IMR-90 (cell line): Measurements from ENCODE around the gene RYR2. TPM values are rescaled to one million over a fixed set of nuclear protein-coding genes. Genes with fewer than 3 reads are reported as not detected.

Experiments used
- ATAC-seq: fragments of 200-7000 bp; cut with Tn5 transposase; 2 replicates; pipeline ENCODE4 v1.9.1; 2020; ENCODE audit warnings: low read depth, mild to moderate bottlenecking, moderate library complexity
- BruUV-seq: library from RNA; stranded (reverse); fragments of 400-500 nt; replicated peaks from 2 replicates; lab custom pipeline; 2021; lab: Mats Ljungman, UMichigan
- CTCF ChIA-PET: fragments of 300-600 bp; formaldehyde crosslinking; extraction: SDS; loops from one replicate; lab custom pipeline; 2021; ENCODE audit warnings: antibody characterized with exemption; lab: Yijun Ruan, JAX
- POLR2A ChIA-PET: fragments of 300-600 bp; sonication (Branson Sonifier 250); formaldehyde crosslinking; loops from one replicate; lab custom pipeline; 2022; ENCODE audit warnings: antibody characterized with exemption; ENCODE audit not compliant: unreplicated experiment; lab: Charles Lee
- DNase-seq: peaks from one replicate; pipeline ENCODE4 v3.0.0; 2013
- H2AFZ ChIP-seq: replicated peaks from 2 replicates; pipeline ENCODE3; 2013; ENCODE audit warnings: low read length, mild to moderate bottlenecking; ENCODE audit not compliant: poor library complexity
- H2AK5ac ChIP-seq: 2 replicates; pipeline ENCODE4 v1.6.1; 2013; ENCODE audit warnings: low read depth, low read length, inconsistent platforms
- H2AK9ac ChIP-seq: replicated peaks from 2 replicates; pipeline ENCODE3; 2013; ENCODE audit warnings: mild to moderate bottlenecking, low read depth, low read length, moderate library complexity; ENCODE audit not compliant: poor library complexity
- H2BK120ac ChIP-seq: 2 replicates; pipeline ENCODE4 v1.6.1; 2013; ENCODE audit warnings: low read depth, low read length, inconsistent platforms
- H2BK15ac ChIP-seq: 3 replicates; pipeline ENCODE4 v1.6.1; 2013; ENCODE audit warnings: low read depth, low read length, inconsistent platforms
- H2BK20ac ChIP-seq: 2 replicates; pipeline ENCODE4 v1.6.1; 2013; ENCODE audit warnings: low read depth, mild to moderate bottlenecking, inconsistent platforms, low read length, moderate library complexity
- H2BK5ac ChIP-seq: 2 replicates; pipeline ENCODE4 v1.6.1; 2013; ENCODE audit warnings: mild to moderate bottlenecking, low read depth, low read length, inconsistent platforms; ENCODE audit not compliant: poor library complexity, severe bottlenecking
- H3K14ac ChIP-seq: replicated peaks from 2 replicates; pipeline ENCODE4 v1.6.1; 2013; ENCODE audit warnings: low read depth, low read length, inconsistent platforms
- H3K18ac ChIP-seq: 2 replicates; pipeline ENCODE4 v1.6.1; 2013; ENCODE audit warnings: low read depth, low read length, control low read depth
- H3K23ac ChIP-seq: 2 replicates; pipeline ENCODE4 v1.6.1; 2013; ENCODE audit warnings: low read depth, low read length, inconsistent platforms
- H3K27ac ChIP-seq: 2 replicates; pipeline ENCODE4 v1.5.1; 2013; ENCODE audit warnings: mild to moderate bottlenecking, control low read depth, low read length; ENCODE audit not compliant: insufficient read depth
- H3K27me3 ChIP-seq: 2 replicates; pipeline ENCODE4 v1.6.1; 2013; ENCODE audit warnings: low read length; ENCODE audit not compliant: control insufficient read depth, insufficient read depth
- H3K36me3 ChIP-seq: 2 replicates; pipeline ENCODE4 v1.6.1; 2013; ENCODE audit warnings: low read length, mixed read lengths; ENCODE audit not compliant: control insufficient read depth, insufficient read depth
- H3K4ac ChIP-seq: 2 replicates; pipeline ENCODE4 v1.6.1; 2013; ENCODE audit warnings: low read depth, low read length, inconsistent platforms
- H3K4me1 ChIP-seq: 2 replicates; pipeline ENCODE4 v1.6.1; 2013; ENCODE audit warnings: low read length, mixed read lengths; ENCODE audit not compliant: control insufficient read depth, insufficient read depth
- H3K4me2 ChIP-seq: 2 replicates; pipeline ENCODE4 v1.6.1; 2013; ENCODE audit warnings: low read depth, mild to moderate bottlenecking, control low read depth, low read length, moderate library complexity
- H3K4me3 ChIP-seq: 2 replicates; pipeline ENCODE4 v1.5.1; 2013; ENCODE audit warnings: low read depth, mild to moderate bottlenecking, control low read depth, low read length, moderate library complexity; ENCODE audit not compliant: insufficient read depth
- H3K56ac ChIP-seq: 2 replicates; pipeline ENCODE4 v1.6.1; 2013; ENCODE audit warnings: low read length, inconsistent platforms; ENCODE audit not compliant: insufficient read depth; ENCODE audit errors: extremely low read depth
- H3K79me1 ChIP-seq, 2 experiments: 2 replicates each; pipeline ENCODE4 v1.6.1; 2013; ENCODE audit warnings: low read length in 2 of 2, inconsistent platforms in 1 of 2, low read depth in 1 of 2
- H3K9ac ChIP-seq: 2 replicates; pipeline ENCODE4 v1.6.1; 2013; ENCODE audit warnings: low read depth, low read length, control low read depth
- H3K9me1 ChIP-seq: 2 replicates; pipeline ENCODE4 v1.6.1; 2013; ENCODE audit warnings: low read length, inconsistent platforms; ENCODE audit not compliant: insufficient read depth
- H3K9me3 ChIP-seq: 2 replicates; pipeline ENCODE4 v1.6.1; 2013; ENCODE audit warnings: low read length; ENCODE audit not compliant: control insufficient read depth, insufficient read depth
- H4K20me1 ChIP-seq: 2 replicates; pipeline ENCODE4 v1.6.1; 2013; ENCODE audit warnings: low read length, inconsistent platforms; ENCODE audit not compliant: insufficient read depth
- H4K5ac ChIP-seq: 2 replicates; pipeline ENCODE4 v1.6.1; 2013; ENCODE audit warnings: mild to moderate bottlenecking, low read depth, low read length, control low read depth
- H4K8ac ChIP-seq, 2 experiments: 2 replicates each; pipeline ENCODE4 v1.6.1; 2013; ENCODE audit warnings: low read depth in 2 of 2, low read length in 2 of 2, control low read depth in 1 of 2, inconsistent platforms in 1 of 2
- H4K91ac ChIP-seq: 2 replicates; pipeline ENCODE4 v1.6.1; 2013; ENCODE audit warnings: low read depth, low read length, inconsistent platforms; ENCODE audit not compliant: insufficient read depth
- BHLHE40 ChIP-seq: fragments of 150-350 bp; IDR thresholded peaks from 2 replicates; pipeline ENCODE4 v1.6.1; 2016; ENCODE audit warnings: mild to moderate bottlenecking, low read depth, low read length
- CEBPB ChIP-seq: IDR thresholded peaks from 2 replicates; pipeline ENCODE4 v1.6.1; 2012; ENCODE audit warnings: low read depth, low read length, improper control_type of control experiment
- CHD1 ChIP-seq: IDR thresholded peaks from 2 replicates; pipeline ENCODE4 v1.6.1; 2012; ENCODE audit warnings: low read depth, low read length, improper control_type of control experiment
- ELK1 ChIP-seq: fragments of 150-350 bp; IDR thresholded peaks from 2 replicates; pipeline ENCODE4 v1.6.1; 2016; ENCODE audit warnings: low read depth, mild to moderate bottlenecking, low read length, moderate library complexity, borderline replicate concordance
- FOS ChIP-seq: fragments of 150-350 bp; IDR thresholded peaks from 2 replicates; pipeline ENCODE4 v1.6.1; 2016; ENCODE audit warnings: low read depth, low read length
- MAFK ChIP-seq: IDR thresholded peaks from 2 replicates; pipeline ENCODE4 v1.6.1; 2012; ENCODE audit warnings: low read depth, low read length, improper control_type of control experiment
- MAZ ChIP-seq: IDR thresholded peaks from 2 replicates; pipeline ENCODE4 v1.6.1; 2012; ENCODE audit warnings: low read depth, mild to moderate bottlenecking, low read length, improper control_type of control experiment, moderate library complexity, borderline replicate concordance
- MXI1 ChIP-seq: IDR thresholded peaks from 2 replicates; pipeline ENCODE4 v1.6.1; 2012; ENCODE audit warnings: low read depth, mild to moderate bottlenecking, low read length, moderate library complexity, borderline replicate concordance
- NFE2L2 ChIP-seq: fragments of 150-350 bp; IDR thresholded peaks from 2 replicates; pipeline ENCODE4 v1.6.1; 2016; ENCODE audit warnings: low read depth, mild to moderate bottlenecking, low read length
- POLR2A ChIP-seq: IDR thresholded peaks from 2 replicates; pipeline ENCODE4 v1.6.1; 2012; ENCODE audit warnings: mild to moderate bottlenecking, low read depth, low read length
- RAD21 ChIP-seq: IDR thresholded peaks from 2 replicates; pipeline ENCODE4 v1.6.1; 2012; ENCODE audit warnings: low read length, improper control_type of control experiment
- RCOR1 ChIP-seq: IDR thresholded peaks from 2 replicates; pipeline ENCODE4 v1.6.1; 2012; ENCODE audit warnings: mild to moderate bottlenecking, low read length, improper control_type of control experiment; ENCODE audit not compliant: insufficient replicate concordance
- RFX5 ChIP-seq: IDR thresholded peaks from 2 replicates; pipeline ENCODE4 v1.8.0; 2012; ENCODE audit warnings: low read depth, mild to moderate bottlenecking, low read length, moderate library complexity
- SMC3 ChIP-seq: fragments of 150-350 bp; IDR thresholded peaks from 2 replicates; pipeline ENCODE4 v1.6.1; 2016; ENCODE audit warnings: low read depth, mild to moderate bottlenecking, antibody characterized with exemption, low read length, moderate library complexity
- WGBS, 2 experiments: methylation state at CpG; one replicate each; pipeline versions ENCODE4 v1.1.5 to v1.1.7; 2013; ENCODE audit warnings: missing lambda C conversion rate in 2 of 2; ENCODE audit not compliant: insufficient read length in 1 of 2; ENCODE audit errors: extremely low coverage in 2 of 2; 5-methylcytosine and 5-hydroxymethylcytosine counted together
- dilution Hi-C: fragments of 300-500 bp; cut with HindIII; formaldehyde crosslinking; loops from one replicate; pipeline ENCODE4 v1.14.3; 2018; ENCODE audit warnings: low sequenced_read_pairs; ENCODE audit not compliant: unreplicated experiment
- in situ Hi-C: fragments of 300-500 bp; cut with MboI; formaldehyde crosslinking; loops from 3 replicates; pipeline ENCODE4 v1.14.3; 2019; ENCODE audit warnings: low sequenced_read_pairs, inconsistent platforms, mixed read lengths
- intact Hi-C: fragments of 100-400 bp; cut with micrococcal nuclease; formaldehyde crosslinking; loops from 2 replicates; pipeline ENCODE4 v1.10.0; 2022
- polyA plus RNA-seq, 3 experiments: library from polyadenylated mRNA; depleted of rRNA; stranded (reverse); fragments of >200 nt; gene quantifications; 2 replicates each; pipeline ENCODE4 v1.2.3, GENCODE V29; 2012; ENCODE audit warnings: low replicate concordance in 1 of 3
- total RNA-seq: library from RNA; depleted of rRNA; stranded (reverse); fragments of >200 nt; gene quantifications from 2 replicates; pipeline ENCODE4 v1.2.3, GENCODE V29; 2012
- TF ChIP-seq, protein P1 (sequence below): fragments of 150-350 bp; IDR thresholded peaks from 2 replicates; pipeline ENCODE4 v1.6.1; 2017; ENCODE audit warnings: mild to moderate bottlenecking, antibody characterized with exemption, low read length, low read depth
- TF ChIP-seq, protein P2 (sequence below): conservative IDR thresholded peaks from 2 replicates; pipeline ENCODE4 v1.5.1; 2012; ENCODE audit warnings: mild to moderate bottlenecking, low read depth, low read length, improper control_type of control experiment

The RYR2 gene
- total and polyA plus RNA-seq, 2 of the 4 experiments (the other 2 are of a cell fraction): not detected

DNA sequence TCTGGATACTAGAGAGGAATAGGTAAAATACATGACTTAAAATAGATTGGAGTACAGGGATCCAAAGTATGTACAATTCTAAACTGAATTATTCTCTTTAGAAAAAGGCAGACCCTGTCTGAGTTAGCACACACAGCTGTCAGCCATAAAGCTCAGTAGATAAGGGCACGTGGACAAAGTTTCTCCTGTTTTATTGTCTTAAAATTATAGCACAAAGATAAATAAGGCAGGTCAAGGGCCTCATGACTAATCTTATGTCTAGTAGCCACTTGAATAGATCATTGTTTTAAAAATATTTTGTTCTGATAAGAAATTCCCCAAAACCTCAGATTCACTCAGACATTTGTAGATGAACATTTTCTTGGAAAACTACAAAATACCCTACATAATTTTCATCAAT lies 643.6 kb downstream of the RYR2 start:
- Histone ChIP-seq H3K18ac (no peak overlapping the region), H2BK15ac (no peak overlapping the region; the same call in 2 of the 3 replicates), H3K14ac (no peak overlapping the region), H3K79me1 (no peaks in the 10 kb centered on the region), H3K9me1 (no peaks in the 10 kb centered on the region), H3K27me3 (no peaks in the 10 kb centered on the region), H2AFZ (no peak overlapping the region), H3K4me1 (no peaks in the 10 kb centered on the region), H3K4ac (no peak overlapping the region), H3K9me3 (no peaks in the 10 kb centered on the region), H2AK5ac (no peak overlapping the region), H3K4me3 (no peak overlapping the region), H4K20me1 (no peaks in the 10 kb centered on the region), H3K9ac (no peak overlapping the region), H4K91ac (no peak overlapping the region), H4K5ac (no peak overlapping the region), H2AK9ac (no peak overlapping the region), H3K27ac (no peak overlapping the region), H2BK120ac (no peak overlapping the region), H2BK20ac (no peak overlapping the region), H4K8ac (no peak overlapping the region), H2BK5ac (no peak overlapping the region), H3K36me3 (no peaks in the 10 kb centered on the region), H3K4me2 (no peak overlapping the region), H3K23ac (no peak overlapping the region), H3K56ac (no peak overlapping the region)
- WGBS, 2 experiments: no CpG with 5 or more reads among the region's 1 CpG
- no peak for DNase-seq
- TF ChIP-seq, protein P1, sequence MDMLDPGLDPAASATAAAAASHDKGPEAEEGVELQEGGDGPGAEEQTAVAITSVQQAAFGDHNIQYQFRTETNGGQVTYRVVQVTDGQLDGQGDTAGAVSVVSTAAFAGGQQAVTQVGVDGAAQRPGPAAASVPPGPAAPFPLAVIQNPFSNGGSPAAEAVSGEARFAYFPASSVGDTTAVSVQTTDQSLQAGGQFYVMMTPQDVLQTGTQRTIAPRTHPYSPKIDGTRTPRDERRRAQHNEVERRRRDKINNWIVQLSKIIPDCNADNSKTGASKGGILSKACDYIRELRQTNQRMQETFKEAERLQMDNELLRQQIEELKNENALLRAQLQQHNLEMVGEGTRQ: no peak
- TF ChIP-seq NFE2L2: no peak
- no peak for TF ChIP-seq FOS
- no peak for TF ChIP-seq RAD21
- no peak for TF ChIP-seq ELK1
- TF ChIP-seq, protein P2, sequence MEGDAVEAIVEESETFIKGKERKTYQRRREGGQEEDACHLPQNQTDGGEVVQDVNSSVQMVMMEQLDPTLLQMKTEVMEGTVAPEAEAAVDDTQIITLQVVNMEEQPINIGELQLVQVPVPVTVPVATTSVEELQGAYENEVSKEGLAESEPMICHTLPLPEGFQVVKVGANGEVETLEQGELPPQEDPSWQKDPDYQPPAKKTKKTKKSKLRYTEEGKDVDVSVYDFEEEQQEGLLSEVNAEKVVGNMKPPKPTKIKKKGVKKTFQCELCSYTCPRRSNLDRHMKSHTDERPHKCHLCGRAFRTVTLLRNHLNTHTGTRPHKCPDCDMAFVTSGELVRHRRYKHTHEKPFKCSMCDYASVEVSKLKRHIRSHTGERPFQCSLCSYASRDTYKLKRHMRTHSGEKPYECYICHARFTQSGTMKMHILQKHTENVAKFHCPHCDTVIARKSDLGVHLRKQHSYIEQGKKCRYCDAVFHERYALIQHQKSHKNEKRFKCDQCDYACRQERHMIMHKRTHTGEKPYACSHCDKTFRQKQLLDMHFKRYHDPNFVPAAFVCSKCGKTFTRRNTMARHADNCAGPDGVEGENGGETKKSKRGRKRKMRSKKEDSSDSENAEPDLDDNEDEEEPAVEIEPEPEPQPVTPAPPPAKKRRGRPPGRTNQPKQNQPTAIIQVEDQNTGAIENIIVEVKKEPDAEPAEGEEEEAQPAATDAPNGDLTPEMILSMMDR: no peak
- TF ChIP-seq CEBPB: no peak
- TF ChIP-seq CHD1: no peak
- no peak for TF ChIP-seq MAFK
- no peak for TF ChIP-seq BHLHE40
- TF ChIP-seq MAZ: no peak
- TF ChIP-seq RFX5: no peak
- TF ChIP-seq RCOR1: no peak
- no peak for TF ChIP-seq POLR2A
- no peak for TF ChIP-seq SMC3
- TF ChIP-seq MXI1: no peak
- BruUV-seq: no TSS peak
- ChIA-PET POLR2A (no interaction called here), CTCF (no interaction called here)
- intact Hi-C loops: no loop called here
- no peak for ATAC-seq
- dilution Hi-C loops: no loop called here
- in situ Hi-C loops: no loop called here
